T1000 (cell line): ENCODE results near the gene CXCL6.

Experiments used
- DNase-seq: peaks from one replicate; lab custom pipeline; 2025; ENCODE audit warnings: mixed read lengths; lab: John Stamatoyannopoulos, UW

Gene CXCL6

GRCh38 chr4:73836373-73837279, at the start of gene CXCL6:
Gene CXCL6 (plus strand): TSS chr4:73836678. CDS start chr4:73836751, 73 bp downstream.
- no peak for DNase-seq

- DNase-seq: no peak
Measured at GRCh38 chr4:73788411-73788810, 48.1 kb upstream of the CXCL6 start.

GRCh38 chr4:73798842-73799241, 37.6 kb upstream of the CXCL6 start:
- no peak for DNase-seq

GRCh38 chr4:73800206-73800605, 36.3 kb upstream of the CXCL6 start:
- DNase-seq: no peak

- no peak for DNase-seq
Measured at GRCh38 chr4:73801692-73802091, 34.8 kb upstream of the CXCL6 start.

GRCh38 chr4:73803213-73803612, 33.3 kb upstream of the CXCL6 start:
- DNase-seq: no peak

GRCh38 chr4:73810191-73810590, 26.3 kb upstream of the CXCL6 start:
- no peak for DNase-seq

GRCh38 chr4:73811841-73812240, 24.6 kb upstream of the CXCL6 start:
- no peak for DNase-seq

GRCh38 chr4:73814679-73815078, 21.8 kb upstream of the CXCL6 start:
- DNase-seq: no peak

- DNase-seq: no peak
Measured at GRCh38 chr4:73815145-73815544, 21.3 kb upstream of the CXCL6 start.

- no peak for DNase-seq
Measured at GRCh38 chr4:73816814-73817213, 19.7 kb upstream of the CXCL6 start.

- no peak for DNase-seq
Measured at GRCh38 chr4:73817341-73817740, 19.1 kb upstream of the CXCL6 start.

- DNase-seq: no peak
Measured at GRCh38 chr4:73821325-73821724, 15.2 kb upstream of the CXCL6 start.

GRCh38 chr4:73822389-73822788, 14.1 kb upstream of the CXCL6 start:
- no peak for DNase-seq

GRCh38 chr4:73822812-73823504, 13.5 kb upstream of the CXCL6 start:
- DNase-seq: no peak

GRCh38 chr4:73823760-73824159, 12.7 kb upstream of the CXCL6 start:
- DNase-seq: no peak

GRCh38 chr4:73828956-73829355, 7.5 kb upstream of the CXCL6 start:
- no peak for DNase-seq

GRCh38 chr4:73831569-73831968, 4.9 kb upstream of the CXCL6 start:
- DNase-seq: no peak

- no peak for DNase-seq
Measured at GRCh38 chr4:73832651-73833237, 3.7 kb upstream of the CXCL6 start.

GRCh38 chr4:73839071-73839470, 2.6 kb downstream of the CXCL6 start:
- DNase-seq: no peak

- no peak for DNase-seq
Measured at GRCh38 chr4:73839715-73840114, 3.2 kb downstream of the CXCL6 start.

GRCh38 chr4:73841243-73841925, 4.9 kb downstream of the CXCL6 start:
- no peak for DNase-seq
